ENCODE measurements around the gene BPIFA3. TPM values are rescaled to one million over a fixed set of nuclear protein-coding genes. Genes with fewer than 3 reads are reported as not detected.

Gene BPIFA3
- polyA plus RNA-seq, 1 donor from 2014 or later, result not detected

DNA sequence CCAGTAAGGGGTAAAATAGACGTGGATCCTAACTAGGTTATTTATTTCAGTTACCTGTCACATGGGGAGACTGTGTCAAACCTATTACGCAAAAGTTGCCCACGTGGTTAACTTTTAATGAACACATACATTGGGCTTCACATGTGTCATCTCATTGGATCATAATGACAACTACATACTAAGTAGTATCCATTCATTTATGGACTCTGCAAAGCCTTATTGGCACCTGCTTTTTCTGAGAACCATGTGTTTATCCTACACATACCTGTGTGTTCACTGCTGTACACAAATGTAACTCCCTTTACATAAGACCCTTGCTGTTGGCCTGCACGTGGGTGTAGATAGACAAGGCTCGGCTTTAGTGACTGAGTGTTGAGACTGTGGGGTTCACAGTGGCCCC is 23.8 kb downstream of the BPIFA3 start:
- Histone ChIP-seq H3F3A (ENCODE audit: insufficient read depth, low read length, poor library complexity, severe bottlenecking) (no peaks in the 10 kb centered on the region), H3K4me2 (ENCODE audit: low read length) (no peak overlapping the region), H3K9me3 (ENCODE audit: low read length) (no peaks in the 10 kb centered on the region), H2AFZ (ENCODE audit: low read depth, low read length) (no peak overlapping the region), H3K4me3 (ENCODE audit: low read length) (no peak overlapping the region), H3K79me2 (replicated peaks; ENCODE audit: insufficient read depth, low read length) (no peaks in the 10 kb centered on the region), H3K9ac (ENCODE audit: low read length) (no peak overlapping the region), H3K27me3 (ENCODE audit: insufficient read depth, low read depth, low read length) (no peaks in the 10 kb centered on the region), H3K36me3 (ENCODE audit: insufficient read depth, low read length) (no peaks in the 10 kb centered on the region), H4K20me1 (ENCODE audit: insufficient read depth) (no peaks in the 10 kb centered on the region), H3K9me2 (ENCODE audit: insufficient read depth, low read length) (no peaks in the 10 kb centered on the region), H3K27ac (ENCODE audit: low read length) (no peak overlapping the region)
- TF ChIP-seq, protein P1, sequence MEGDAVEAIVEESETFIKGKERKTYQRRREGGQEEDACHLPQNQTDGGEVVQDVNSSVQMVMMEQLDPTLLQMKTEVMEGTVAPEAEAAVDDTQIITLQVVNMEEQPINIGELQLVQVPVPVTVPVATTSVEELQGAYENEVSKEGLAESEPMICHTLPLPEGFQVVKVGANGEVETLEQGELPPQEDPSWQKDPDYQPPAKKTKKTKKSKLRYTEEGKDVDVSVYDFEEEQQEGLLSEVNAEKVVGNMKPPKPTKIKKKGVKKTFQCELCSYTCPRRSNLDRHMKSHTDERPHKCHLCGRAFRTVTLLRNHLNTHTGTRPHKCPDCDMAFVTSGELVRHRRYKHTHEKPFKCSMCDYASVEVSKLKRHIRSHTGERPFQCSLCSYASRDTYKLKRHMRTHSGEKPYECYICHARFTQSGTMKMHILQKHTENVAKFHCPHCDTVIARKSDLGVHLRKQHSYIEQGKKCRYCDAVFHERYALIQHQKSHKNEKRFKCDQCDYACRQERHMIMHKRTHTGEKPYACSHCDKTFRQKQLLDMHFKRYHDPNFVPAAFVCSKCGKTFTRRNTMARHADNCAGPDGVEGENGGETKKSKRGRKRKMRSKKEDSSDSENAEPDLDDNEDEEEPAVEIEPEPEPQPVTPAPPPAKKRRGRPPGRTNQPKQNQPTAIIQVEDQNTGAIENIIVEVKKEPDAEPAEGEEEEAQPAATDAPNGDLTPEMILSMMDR (IDR thresholded peaks at IDR 0.05; ENCODE audit: poor library complexity, severe bottlenecking), result no peak
- no peak for TF ChIP-seq EZH2 (IDR thresholded peaks at IDR 0.05; ENCODE audit: borderline replicate concordance, insufficient read depth, low read length, poor library complexity, severe bottlenecking)
- no peak for TF ChIP-seq POLR2AphosphoS5 (IDR thresholded peaks at IDR 0.05)
- TF ChIP-seq, protein P2, sequence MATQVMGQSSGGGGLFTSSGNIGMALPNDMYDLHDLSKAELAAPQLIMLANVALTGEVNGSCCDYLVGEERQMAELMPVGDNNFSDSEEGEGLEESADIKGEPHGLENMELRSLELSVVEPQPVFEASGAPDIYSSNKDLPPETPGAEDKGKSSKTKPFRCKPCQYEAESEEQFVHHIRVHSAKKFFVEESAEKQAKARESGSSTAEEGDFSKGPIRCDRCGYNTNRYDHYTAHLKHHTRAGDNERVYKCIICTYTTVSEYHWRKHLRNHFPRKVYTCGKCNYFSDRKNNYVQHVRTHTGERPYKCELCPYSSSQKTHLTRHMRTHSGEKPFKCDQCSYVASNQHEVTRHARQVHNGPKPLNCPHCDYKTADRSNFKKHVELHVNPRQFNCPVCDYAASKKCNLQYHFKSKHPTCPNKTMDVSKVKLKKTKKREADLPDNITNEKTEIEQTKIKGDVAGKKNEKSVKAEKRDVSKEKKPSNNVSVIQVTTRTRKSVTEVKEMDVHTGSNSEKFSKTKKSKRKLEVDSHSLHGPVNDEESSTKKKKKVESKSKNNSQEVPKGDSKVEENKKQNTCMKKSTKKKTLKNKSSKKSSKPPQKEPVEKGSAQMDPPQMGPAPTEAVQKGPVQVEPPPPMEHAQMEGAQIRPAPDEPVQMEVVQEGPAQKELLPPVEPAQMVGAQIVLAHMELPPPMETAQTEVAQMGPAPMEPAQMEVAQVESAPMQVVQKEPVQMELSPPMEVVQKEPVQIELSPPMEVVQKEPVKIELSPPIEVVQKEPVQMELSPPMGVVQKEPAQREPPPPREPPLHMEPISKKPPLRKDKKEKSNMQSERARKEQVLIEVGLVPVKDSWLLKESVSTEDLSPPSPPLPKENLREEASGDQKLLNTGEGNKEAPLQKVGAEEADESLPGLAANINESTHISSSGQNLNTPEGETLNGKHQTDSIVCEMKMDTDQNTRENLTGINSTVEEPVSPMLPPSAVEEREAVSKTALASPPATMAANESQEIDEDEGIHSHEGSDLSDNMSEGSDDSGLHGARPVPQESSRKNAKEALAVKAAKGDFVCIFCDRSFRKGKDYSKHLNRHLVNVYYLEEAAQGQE (IDR thresholded peaks at IDR 0.05; ENCODE audit: borderline replicate concordance), result no peak
- no peak for TF ChIP-seq SMC3 (conservative IDR thresholded peaks at IDR 0.05; ENCODE audit: poor library complexity)
- no peak for TF ChIP-seq RAD21 (conservative IDR thresholded peaks at IDR 0.05)
- no peak for TF ChIP-seq MXI1 (conservative IDR thresholded peaks at IDR 0.05; ENCODE audit: poor library complexity, severe bottlenecking)
- no peak for TF ChIP-seq TAF1 (IDR thresholded peaks at IDR 0.05; ENCODE audit: low read depth)
- TF ChIP-seq EP300 (conservative IDR thresholded peaks at IDR 0.05; ENCODE audit: poor library complexity, severe bottlenecking), result no peak

- no peak overlapping the region for H3K27ac ChIP-seq (ENCODE audit: low read length)
- H3K9ac ChIP-seq (ENCODE audit: low read length), result no peak overlapping the region
- no peak overlapping the region for H3K4me3 ChIP-seq (ENCODE audit: low read length)
- no peak overlapping the region for H2AFZ ChIP-seq (ENCODE audit: low read depth, low read length)
- H4K20me1 ChIP-seq (ENCODE audit: insufficient read depth), result no peaks in the 10 kb centered on the region
- H3K36me3 ChIP-seq (ENCODE audit: insufficient read depth, low read length), result no peaks in the 10 kb centered on the region
- H3K9me2 ChIP-seq (ENCODE audit: insufficient read depth, low read length), result no peaks in the 10 kb centered on the region
- H3K79me2 ChIP-seq (replicated peaks; ENCODE audit: insufficient read depth, low read length), result no peaks in the 10 kb centered on the region
- no peak overlapping the region for H3K4me2 ChIP-seq (ENCODE audit: low read length)
- H3K9me3 ChIP-seq (ENCODE audit: low read length), result no peaks in the 10 kb centered on the region
- H3F3A ChIP-seq (ENCODE audit: insufficient read depth, low read length, poor library complexity, severe bottlenecking), result no peaks in the 10 kb centered on the region
- H3K27me3 ChIP-seq (ENCODE audit: insufficient read depth, low read depth, low read length), result no peaks in the 10 kb centered on the region
- no peak for TF ChIP-seq POLR2AphosphoS5 (IDR thresholded peaks at IDR 0.05)
- no peak for TF ChIP-seq MXI1 (conservative IDR thresholded peaks at IDR 0.05; ENCODE audit: poor library complexity, severe bottlenecking)
- no peak for TF ChIP-seq EP300 (conservative IDR thresholded peaks at IDR 0.05; ENCODE audit: poor library complexity, severe bottlenecking)
These were observed 25.4 kb downstream of the BPIFA3 start for GRCh38 chr20:33242319-33243100.
